Heart left ventricle (tissue), 13 donors: ENCODE measurements around the gene RPRD1A.

Source experiments
- POLR2A ChIP-seq, 2 donors: fragments of 450-650 bp; IDR thresholded peaks; one replicate each; pipeline ENCODE4 v1.6.1; 2017; ENCODE audit warnings: antibody characterized with exemption in 2 of 2, mild to moderate bottlenecking in 2 of 2, moderate library complexity in 2 of 2
- TF ChIP-seq, protein P1 (sequence below), 12 donors: fragments of 200-600 bp; sonication (generic) in 4 of 12; IDR thresholded peaks; one replicate each; pipeline versions ENCODE4 v1.5.0 to v1.8.0; 2018 to 2022; ENCODE audit warnings: antibody characterized with exemption in 12 of 12, mild to moderate bottlenecking in 5 of 12
- donor health status: ischemic (EF 13 %, LVEDD 7.1; RV severe dilation, severe dysfunction).
- donor health status: DM: no; HTN: yes; CAD: no.
- donor health status: DM: no; HTN: no; CAD: no.
- donor health status: ischemic (EF 25% LVEDD 6.9; RV normal size, moderate dysfunction).
- donor health status: ischemic (EF 25% LVEDD 5.7; RV mildly dilated, moderate dysfunction).
- donor health status: ischemic (EF 35%, LVEDD 5.7; RV mildly dilated, moderate dysfunction).
- donor health status: nonischemic (EF 11% LVEDD 7.7; RV severe dilation, severe dysfunction).
- donor health status: DM: yes; HTN: yes; CAD: no.
- donor health status: PGD.
- donor health status: ischemic (EF 29% LVEDD 5.4; RV normal size, mild dysfunction).
- donor health status: nonischemic (EF 23%, LVEDD 6.1; RV moderate dilation, normal function).

- TF ChIP-seq, protein P1, sequence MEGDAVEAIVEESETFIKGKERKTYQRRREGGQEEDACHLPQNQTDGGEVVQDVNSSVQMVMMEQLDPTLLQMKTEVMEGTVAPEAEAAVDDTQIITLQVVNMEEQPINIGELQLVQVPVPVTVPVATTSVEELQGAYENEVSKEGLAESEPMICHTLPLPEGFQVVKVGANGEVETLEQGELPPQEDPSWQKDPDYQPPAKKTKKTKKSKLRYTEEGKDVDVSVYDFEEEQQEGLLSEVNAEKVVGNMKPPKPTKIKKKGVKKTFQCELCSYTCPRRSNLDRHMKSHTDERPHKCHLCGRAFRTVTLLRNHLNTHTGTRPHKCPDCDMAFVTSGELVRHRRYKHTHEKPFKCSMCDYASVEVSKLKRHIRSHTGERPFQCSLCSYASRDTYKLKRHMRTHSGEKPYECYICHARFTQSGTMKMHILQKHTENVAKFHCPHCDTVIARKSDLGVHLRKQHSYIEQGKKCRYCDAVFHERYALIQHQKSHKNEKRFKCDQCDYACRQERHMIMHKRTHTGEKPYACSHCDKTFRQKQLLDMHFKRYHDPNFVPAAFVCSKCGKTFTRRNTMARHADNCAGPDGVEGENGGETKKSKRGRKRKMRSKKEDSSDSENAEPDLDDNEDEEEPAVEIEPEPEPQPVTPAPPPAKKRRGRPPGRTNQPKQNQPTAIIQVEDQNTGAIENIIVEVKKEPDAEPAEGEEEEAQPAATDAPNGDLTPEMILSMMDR (IDR thresholded peaks at IDR 0.05): no peak
- TF ChIP-seq POLR2A (IDR thresholded peaks at IDR 0.05): no peak
These were observed 97.7 kb downstream of the RPRD1A start for GRCh38 chr18:35969676-35970075.
